K562 (cell line): ENCODE results near the gene ZNF428. TPM values are rescaled to one million over a fixed set of nuclear protein-coding genes. Genes with fewer than 3 reads are reported as not detected.
A peak's percentile ranks its signal among the peaks of the same experiment; 100 is the strongest.

Source experiments
- BCL6 ChIP-seq: fragments of 250-450 bp; sonication (Bioruptor Pico); IDR thresholded peaks from 2 replicates; pipeline ENCODE4 v1.4.0; 2020
- BMI1 ChIP-seq: fragments of 150-350 bp; IDR thresholded peaks from 2 replicates; pipeline ENCODE4 v1.6.1; 2014; ENCODE audit warnings: low read length
- BRD4 ChIP-seq: fragments of 200-600 bp; sonication (generic); IDR thresholded peaks from 2 replicates; pipeline ENCODE4 v1.6.1; 2017; ENCODE audit warnings: inconsistent platforms
- CBX2 ChIP-seq: fragments of 200-600 bp; sonication (generic); IDR thresholded peaks from one replicate; pipeline ENCODE4 v1.6.1; 2012; ENCODE audit warnings: mild to moderate bottlenecking, low read length, inconsistent platforms; ENCODE audit not compliant: insufficient read depth, poor library complexity, severe bottlenecking
- CHD4 ChIP-seq: fragments of 200-600 bp; sonication (generic); IDR thresholded peaks from 3 replicates; pipeline ENCODE4 v1.6.1; 2012; ENCODE audit warnings: low read depth, mild to moderate bottlenecking, mixed read lengths, low read length, inconsistent platforms; ENCODE audit not compliant: insufficient read depth, insufficient replicate concordance, poor library complexity, severe bottlenecking
- CREBBP ChIP-seq: IDR thresholded peaks from one replicate; pipeline ENCODE4 v1.6.1; 2012; ENCODE audit warnings: low read depth, mild to moderate bottlenecking, control low read depth, inconsistent platforms, low read length
- DDX20 ChIP-seq: fragments of 450-650 bp; IDR thresholded peaks from 2 replicates; pipeline ENCODE4 v1.6.1; 2016; ENCODE audit warnings: missing genetic modification characterization, low read depth, mild to moderate bottlenecking, missing compliant biosample characterization, moderate library complexity
- ETV5 ChIP-seq: sonication (generic); formaldehyde crosslinking; IDR thresholded peaks from 2 replicates; pipeline ENCODE4 v1.4.0; 2020; ENCODE audit warnings: low read depth, mild to moderate bottlenecking, missing genetic modification reagents
- FOXM1 ChIP-seq, 2 experiments: fragments of 450-650 bp in 1 of 2; sonication (generic) in 1 of 2; formaldehyde crosslinking in 1 of 2; IDR thresholded peaks; 2 replicates each; pipeline versions ENCODE4 v1.6.1 to v1.9.0; 2017 to 2022; ENCODE audit warnings: low read depth in 2 of 2, mild to moderate bottlenecking in 2 of 2, missing genetic modification reagents in 1 of 2, moderate library complexity in 1 of 2
- FUS ChIP-seq: fragments of 200-400 bp; formaldehyde crosslinking; optimal IDR thresholded peaks from 2 replicates; pipeline ENCODE3; 2017; ENCODE audit warnings: low read depth, low read length
- GABPA ChIP-seq: fragments of 200-800 bp; sonication (Bioruptor generic); conservative IDR thresholded peaks from 2 replicates; pipeline ENCODE4 v1.6.1; 2016; ENCODE audit warnings: low read depth, missing genetic modification characterization, missing compliant biosample characterization
- GATA2 ChIP-seq: sonication (generic); formaldehyde crosslinking; IDR thresholded peaks from 2 replicates; pipeline ENCODE4 v1.4.0; 2020; ENCODE audit warnings: mild to moderate bottlenecking, missing genetic modification reagents
- HCFC1 ChIP-seq: IDR thresholded peaks from 2 replicates; pipeline ENCODE4 v1.6.1; 2012; ENCODE audit warnings: low read depth, low read length, improper control_type of control experiment
- KAT7 ChIP-seq: sonication (generic); formaldehyde crosslinking; IDR thresholded peaks from 2 replicates; pipeline ENCODE4 v1.8.0; 2022; ENCODE audit warnings: missing genetic modification reagents, mild to moderate bottlenecking, borderline replicate concordance
- KAT8 ChIP-seq: fragments of 450-650 bp; IDR thresholded peaks from 2 replicates; pipeline ENCODE4 v1.6.1; 2016; ENCODE audit warnings: low read depth, mild to moderate bottlenecking
- KDM4B ChIP-seq, 2 experiments: fragments of 450-650 bp in 1 of 2; sonication (generic) in 1 of 2; IDR thresholded peaks; 2 replicates each; pipeline ENCODE4 v1.6.1; 2016 to 2017; ENCODE audit warnings: borderline replicate concordance in 2 of 2, antibody characterized with exemption in 1 of 2, low read depth in 1 of 2, mild to moderate bottlenecking in 1 of 2
- MEIS2 ChIP-seq: fragments of 450-650 bp; IDR thresholded peaks from 2 replicates; pipeline ENCODE4 v1.6.1; 2014; ENCODE audit warnings: mild to moderate bottlenecking; ENCODE audit not compliant: partially characterized antibody
- MTA3 ChIP-seq: fragments of 450-650 bp; formaldehyde crosslinking; IDR thresholded peaks from 2 replicates; pipeline ENCODE4 v1.6.1; 2017; ENCODE audit warnings: mild to moderate bottlenecking, borderline replicate concordance
- POLR2A ChIP-seq: fragments of 450-650 bp; conservative IDR thresholded peaks from 2 replicates; pipeline ENCODE4 v1.6.1; 2016
- POLR2AphosphoS2 ChIP-seq: IDR thresholded peaks from 2 replicates; pipeline ENCODE4 v1.6.1; 2012; ENCODE audit warnings: low read length, improper control_type of control experiment
- SIRT6 ChIP-seq: IDR thresholded peaks from one replicate; pipeline ENCODE4 v1.6.1; 2012; ENCODE audit warnings: low read depth, mild to moderate bottlenecking, control low read depth, inconsistent platforms, low read length, moderate library complexity
- SRSF9 ChIP-seq: fragments of 200-400 bp; formaldehyde crosslinking; IDR thresholded peaks from 2 replicates; pipeline ENCODE4 v1.6.1; 2017; ENCODE audit warnings: low read depth, low read length, borderline replicate concordance
- XRCC4 ChIP-seq: IDR thresholded peaks from one replicate; pipeline ENCODE4 v1.6.1; 2011; ENCODE audit not compliant: insufficient read depth, insufficient read length; ENCODE audit errors: extremely low read depth
- ZEB2 ChIP-seq: fragments of 450-650 bp; IDR thresholded peaks from 2 replicates; pipeline ENCODE4 v1.6.1; 2016
- ZNF239 ChIP-seq: fragments of 250-450 bp; sonication (Bioruptor Pico); IDR thresholded peaks from 2 replicates; pipeline ENCODE4 v1.4.0; 2020; ENCODE audit warnings: mild to moderate bottlenecking
- ZNF316 ChIP-seq: fragments of 450-650 bp; IDR thresholded peaks from 2 replicates; pipeline ENCODE4 v1.6.1; 2016
- polyA plus RNA-seq, 8 experiments: library from polyadenylated mRNA; depleted of rRNA in 4 of 8; stranded (reverse) in 5 of 8; unstranded in 3 of 8; fragments of >200 nt; fragmentation: Nextera tagmentation in 2 of 8; fragmentation: Illumina TruSeq in 1 of 8; extraction: Ambion mirVana in 2 of 8; extraction: Trizol in 1 of 8; gene quantifications; 2 replicates each; pipeline versions ENCODE4 v1.2.1 to v1.2.3, GENCODE V29; 2011 to 2014; ENCODE audit warnings: inconsistent platforms in 1 of 8, missing spikeins in 1 of 8
- total RNA-seq, 7 experiments: library from RNA; depleted of rRNA in 6 of 7; stranded (reverse); fragments of >200 nt in 6 of 7; fragmentation: Illumina TruSeq in 2 of 7; extraction: Trizol in 2 of 7; gene quantifications; 2 replicates each; pipeline versions ENCODE4 v1.2.1 to v1.2.3, GENCODE V29; 2011 to 2021; ENCODE audit warnings: low replicate concordance in 1 of 7
- TF ChIP-seq, protein P1 (sequence below): fragments of 250-450 bp; sonication (Bioruptor Pico); IDR thresholded peaks from 2 replicates; pipeline ENCODE4 v1.4.0; 2020; ENCODE audit warnings: mild to moderate bottlenecking, moderate library complexity
- TF ChIP-seq, protein P2 (sequence below): fragments of 450-650 bp; formaldehyde crosslinking; IDR thresholded peaks from 2 replicates; pipeline ENCODE4 v1.4.0; 2020; ENCODE audit warnings: mild to moderate bottlenecking
- TF ChIP-seq, protein P3 (sequence below): fragments of 450-650 bp; formaldehyde crosslinking; IDR thresholded peaks from 2 replicates; pipeline ENCODE4 v1.4.0; 2022; ENCODE audit warnings: missing genetic modification characterization

Gene ZNF428
- total and polyA plus RNA-seq, 9 of the 15 experiments (the other 6 are each of a cell fraction or from before 2014, with no cell fraction given) = 0.15 to 85.7 (median 15.9) TPM

DNA sequence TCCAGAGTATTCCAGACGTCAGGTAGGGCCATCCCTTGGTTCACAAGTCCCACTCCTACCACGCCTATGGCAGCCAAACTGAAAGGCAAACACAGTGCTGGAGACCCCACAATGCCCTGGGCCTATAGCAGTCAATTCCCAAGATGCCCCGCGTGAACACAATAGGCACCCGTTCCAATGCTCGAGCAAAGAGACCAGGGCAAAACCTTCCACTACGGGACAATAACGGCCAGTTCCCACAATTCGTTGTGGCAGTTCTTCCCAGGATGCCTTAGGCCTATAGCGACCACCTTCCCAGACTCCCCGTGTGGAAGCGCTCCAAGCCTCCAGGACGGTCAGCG is 538 bp downstream of the ZNF428 start (continued):
- no peak for TF ChIP-seq CREBBP
- TF ChIP-seq CBX2 = no peak
- no peak for TF ChIP-seq KAT8
- no peak for TF ChIP-seq BCL6 (CRISPR knock-in tag)
- no peak for TF ChIP-seq XRCC4
- TF ChIP-seq, protein P1, sequence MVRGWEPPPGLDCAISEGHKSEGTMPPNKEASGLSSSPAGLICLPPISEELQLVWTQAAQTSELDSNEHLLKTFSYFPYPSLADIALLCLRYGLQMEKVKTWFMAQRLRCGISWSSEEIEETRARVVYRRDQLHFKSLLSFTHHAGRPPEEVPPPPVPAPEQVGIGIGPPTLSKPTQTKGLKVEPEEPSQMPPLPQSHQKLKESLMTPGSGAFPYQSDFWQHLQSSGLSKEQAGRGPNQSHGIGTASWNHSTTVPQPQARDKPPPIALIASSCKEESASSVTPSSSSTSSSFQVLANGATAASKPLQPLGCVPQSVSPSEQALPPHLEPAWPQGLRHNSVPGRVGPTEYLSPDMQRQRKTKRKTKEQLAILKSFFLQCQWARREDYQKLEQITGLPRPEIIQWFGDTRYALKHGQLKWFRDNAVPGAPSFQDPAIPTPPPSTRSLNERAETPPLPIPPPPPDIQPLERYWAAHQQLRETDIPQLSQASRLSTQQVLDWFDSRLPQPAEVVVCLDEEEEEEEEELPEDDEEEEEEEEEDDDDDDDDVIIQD (CRISPR knock-in tag) = no peak
- TF ChIP-seq, protein P2, sequence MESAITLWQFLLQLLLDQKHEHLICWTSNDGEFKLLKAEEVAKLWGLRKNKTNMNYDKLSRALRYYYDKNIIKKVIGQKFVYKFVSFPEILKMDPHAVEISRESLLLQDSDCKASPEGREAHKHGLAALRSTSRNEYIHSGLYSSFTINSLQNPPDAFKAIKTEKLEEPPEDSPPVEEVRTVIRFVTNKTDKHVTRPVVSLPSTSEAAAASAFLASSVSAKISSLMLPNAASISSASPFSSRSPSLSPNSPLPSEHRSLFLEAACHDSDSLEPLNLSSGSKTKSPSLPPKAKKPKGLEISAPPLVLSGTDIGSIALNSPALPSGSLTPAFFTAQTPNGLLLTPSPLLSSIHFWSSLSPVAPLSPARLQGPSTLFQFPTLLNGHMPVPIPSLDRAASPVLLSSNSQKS (CRISPR knock-in tag) = no peak
- no peak for TF ChIP-seq BMI1
- TF ChIP-seq BRD4 = no peak
- TF ChIP-seq ETV5 (CRISPR knock-in tag) = 0 out of 2 replicates have a peak, but pooled peaks have one; percentile 12
- no peak for TF ChIP-seq FUS
- no peak for TF ChIP-seq SIRT6
- no peak for TF ChIP-seq ZNF239 (CRISPR knock-in tag)
- TF ChIP-seq, protein P3, sequence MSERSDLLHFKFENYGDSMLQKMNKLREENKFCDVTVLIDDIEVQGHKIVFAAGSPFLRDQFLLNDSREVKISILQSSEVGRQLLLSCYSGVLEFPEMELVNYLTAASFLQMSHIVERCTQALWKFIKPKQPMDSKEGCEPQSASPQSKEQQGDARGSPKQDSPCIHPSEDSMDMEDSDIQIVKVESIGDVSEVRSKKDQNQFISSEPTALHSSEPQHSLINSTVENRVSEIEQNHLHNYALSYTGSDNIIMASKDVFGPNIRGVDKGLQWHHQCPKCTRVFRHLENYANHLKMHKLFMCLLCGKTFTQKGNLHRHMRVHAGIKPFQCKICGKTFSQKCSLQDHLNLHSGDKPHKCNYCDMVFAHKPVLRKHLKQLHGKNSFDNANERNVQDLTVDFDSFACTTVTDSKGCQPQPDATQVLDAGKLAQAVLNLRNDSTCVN (CRISPR knock-in tag) = no peak; the same call in 1 of the 2 replicates
- no peak for TF ChIP-seq POLR2A
- TF ChIP-seq DDX20 (tag) = no peak
- TF ChIP-seq ZNF316 = no peak
- TF ChIP-seq GATA2 (CRISPR knock-in tag) = no peak
- no peak for TF ChIP-seq FOXM1 (IDR thresholded peaks at IDR 0.05; ENCODE audit: low read depth)
- TF ChIP-seq FOXM1 (CRISPR knock-in tag; IDR thresholded peaks at IDR 0.05; ENCODE audit: low read depth) = no peak
- TF ChIP-seq SRSF9 = no peak
- TF ChIP-seq MTA3 = no peak
- no peak for TF ChIP-seq GABPA (tag)
- no peak for TF ChIP-seq CHD4
- TF ChIP-seq KAT7 (CRISPR knock-in tag) = no peak
- TF ChIP-seq POLR2AphosphoS2 = no peak
- no peak for TF ChIP-seq MEIS2
- no peak for TF ChIP-seq KDM4B (IDR thresholded peaks at IDR 0.05; ENCODE audit: borderline replicate concordance in 2 of 2, low read depth in 1 of 2)
- TF ChIP-seq HCFC1 = no peak
- TF ChIP-seq ZEB2 = no peak
